Transverse colon (tissue), 3 donors: Measurements from ENCODE around the gene DOCK1.

Source experiments
- POLR2A ChIP-seq: fragments of 450-650 bp; IDR thresholded peaks from one replicate; pipeline ENCODE4 v1.6.1; 2016; ENCODE audit warnings: antibody characterized with exemption, mild to moderate bottlenecking, moderate library complexity
- TF ChIP-seq, protein P1 (sequence below), 5 experiments: fragments of 200-600 bp in 3 of 5; fragments of 450-650 bp in 2 of 5; sonication (generic) in 3 of 5; IDR thresholded peaks; 1 replicate in 2 of 5; 2 replicates in 3 of 5; pipeline ENCODE4 v1.5.1; 2016 to 2017; ENCODE audit warnings: antibody characterized with exemption in 5 of 5, inconsistent platforms in 3 of 5, mild to moderate bottlenecking in 2 of 5, moderate library complexity in 1 of 5

DNA sequence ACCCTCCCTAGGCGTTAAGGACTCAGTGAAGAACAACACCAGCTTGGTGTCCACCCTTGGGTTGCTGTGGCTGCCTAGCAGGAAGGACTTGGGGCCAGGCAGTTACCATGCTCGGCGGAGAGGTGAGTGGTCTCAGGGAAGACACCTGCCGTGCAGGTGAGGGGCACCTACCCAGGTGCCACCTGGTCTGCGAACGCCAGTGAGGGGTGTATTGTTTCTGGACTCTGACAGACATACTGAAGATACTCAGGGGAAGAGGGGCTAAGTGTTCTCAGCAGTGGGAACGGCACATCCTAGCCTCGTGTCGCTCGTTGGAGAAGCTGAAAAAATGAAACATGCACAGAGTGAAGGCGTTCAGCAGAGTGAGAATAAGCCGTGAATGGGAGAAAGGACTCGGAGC is 22.6 kb downstream of the DOCK1 start:
- no peak for TF ChIP-seq POLR2A
- TF ChIP-seq, protein P1, sequence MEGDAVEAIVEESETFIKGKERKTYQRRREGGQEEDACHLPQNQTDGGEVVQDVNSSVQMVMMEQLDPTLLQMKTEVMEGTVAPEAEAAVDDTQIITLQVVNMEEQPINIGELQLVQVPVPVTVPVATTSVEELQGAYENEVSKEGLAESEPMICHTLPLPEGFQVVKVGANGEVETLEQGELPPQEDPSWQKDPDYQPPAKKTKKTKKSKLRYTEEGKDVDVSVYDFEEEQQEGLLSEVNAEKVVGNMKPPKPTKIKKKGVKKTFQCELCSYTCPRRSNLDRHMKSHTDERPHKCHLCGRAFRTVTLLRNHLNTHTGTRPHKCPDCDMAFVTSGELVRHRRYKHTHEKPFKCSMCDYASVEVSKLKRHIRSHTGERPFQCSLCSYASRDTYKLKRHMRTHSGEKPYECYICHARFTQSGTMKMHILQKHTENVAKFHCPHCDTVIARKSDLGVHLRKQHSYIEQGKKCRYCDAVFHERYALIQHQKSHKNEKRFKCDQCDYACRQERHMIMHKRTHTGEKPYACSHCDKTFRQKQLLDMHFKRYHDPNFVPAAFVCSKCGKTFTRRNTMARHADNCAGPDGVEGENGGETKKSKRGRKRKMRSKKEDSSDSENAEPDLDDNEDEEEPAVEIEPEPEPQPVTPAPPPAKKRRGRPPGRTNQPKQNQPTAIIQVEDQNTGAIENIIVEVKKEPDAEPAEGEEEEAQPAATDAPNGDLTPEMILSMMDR (IDR thresholded peaks at IDR 0.05) = no peak
